T-cell (primary cell): ENCODE measurements around the gene UBXN10. TPM values are rescaled to one million over a fixed set of nuclear protein-coding genes. Genes with fewer than 3 reads are reported as not detected.
"Not testable (repeated sequence)": the region's sequence is repeated elsewhere in the genome, so short reads cannot be mapped to it uniquely, and the experiment has no call there.

Experiments used
- ATAC-seq, 4 experiments: fragments of 200-7000 bp in 3 of 4; fragments of 150-1000 bp in 1 of 4; cut with Tn5 transposase; replicated peaks in 1 of 4; 1 replicate in 3 of 4; 2 replicates in 1 of 4; pipeline ENCODE4 v1.10.0; 2021; ENCODE audit warnings: moderate library complexity in 3 of 4, mild to moderate bottlenecking in 2 of 4, moderate number of reproducible peaks in 1 of 4
- CTCF ChIA-PET, 2 donors: fragments of 300-600 bp; sonication (Branson Sonifier 250); formaldehyde crosslinking; loops; one replicate each; lab custom pipeline; 2022; ENCODE audit warnings: antibody characterized with exemption in 2 of 2; lab: Charles Lee
- POLR2A ChIA-PET, 2 donors: fragments of 300-600 bp; sonication (Branson Sonifier 250); formaldehyde crosslinking; loops; one replicate each; lab custom pipeline; 2022; ENCODE audit warnings: antibody characterized with exemption in 2 of 2; lab: Charles Lee
- DNase-seq, 35 experiments: peaks; one replicate each; pipeline versions ENCODE4 v3.0.0 to v3.0.0-alpha.2; 2013 to 2023
- H3K27ac ChIP-seq: one replicate; pipeline ENCODE4 v1.5.1; 2013; ENCODE audit warnings: low read length
- H3K27me3 ChIP-seq, 2 experiments: replicated peaks in 1 of 2; 1 replicate in 1 of 2; 2 replicates in 1 of 2; pipeline versions ENCODE4 v1.6.1 to v1.7.0; 2013; ENCODE audit warnings: low read length in 1 of 2, mixed read lengths in 1 of 2; ENCODE audit not compliant: control insufficient read depth in 2 of 2, insufficient read depth in 2 of 2; ENCODE audit errors: extremely low read depth in 1 of 2
- H3K36me3 ChIP-seq, 2 donors: 1 replicate in 1 of 2; 2 replicates in 1 of 2; pipeline versions ENCODE4 v1.6.1 to v1.7.0; 2013; ENCODE audit warnings: low read length in 1 of 2; ENCODE audit not compliant: control insufficient read depth in 2 of 2, insufficient read depth in 1 of 2; ENCODE audit errors: extremely low read depth in 1 of 2
- H3K4me1 ChIP-seq, 2 experiments: 1 replicate in 1 of 2; 2 replicates in 1 of 2; pipeline versions ENCODE4 v1.6.1 to v1.7.0; 2013; ENCODE audit warnings: low read length in 2 of 2, mixed read lengths in 1 of 2; ENCODE audit not compliant: insufficient read depth in 2 of 2, control insufficient read depth in 1 of 2; ENCODE audit errors: extremely low read depth in 1 of 2
- H3K4me3 ChIP-seq, 2 donors: 1 replicate in 1 of 2; 2 replicates in 1 of 2; pipeline versions ENCODE4 v1.5.1 to v1.7.0; 2013; ENCODE audit warnings: mild to moderate bottlenecking in 2 of 2, low read length in 1 of 2, moderate library complexity in 1 of 2; ENCODE audit not compliant: control insufficient read depth in 1 of 2; ENCODE audit errors: extremely low read depth in 1 of 2
- H3K9me3 ChIP-seq: 2 replicates; pipeline ENCODE4 v1.7.0; 2013
- H3K27ac Mint-ChIP-seq, 2 donors: one replicate each; pipeline ENCODE4 v1.8.0; 2020 to 2021; ENCODE audit warnings: mild to moderate bottlenecking in 2 of 2, mixed read lengths in 2 of 2
- H3K27me3 Mint-ChIP-seq, 2 donors: one replicate each; pipeline ENCODE4 v1.8.0; 2021 to 2022; ENCODE audit warnings: mixed read lengths in 2 of 2
- H3K36me3 Mint-ChIP-seq: one replicate; pipeline ENCODE4 v1.8.0; 2021; ENCODE audit warnings: mixed read lengths
- H3K4me1 Mint-ChIP-seq, 3 donors: one replicate each; pipeline ENCODE4 v1.8.0; 2020 to 2022; ENCODE audit warnings: mixed read lengths in 3 of 3, mild to moderate bottlenecking in 1 of 3
- H3K4me3 Mint-ChIP-seq, 3 donors: one replicate each; pipeline ENCODE4 v1.8.0; 2020 to 2022; ENCODE audit warnings: mild to moderate bottlenecking in 3 of 3, mixed read lengths in 3 of 3, moderate library complexity in 3 of 3
- H3K9me3 Mint-ChIP-seq, 3 donors: one replicate each; pipeline ENCODE4 v1.8.0; 2020 to 2022; ENCODE audit warnings: mixed read lengths in 3 of 3
- WGBS: methylation state at CpG from one replicate; pipeline ENCODE4 v1.1.5; 2013; ENCODE audit warnings: missing lambda C conversion rate; ENCODE audit not compliant: insufficient coverage; 5-methylcytosine and 5-hydroxymethylcytosine counted together
- total RNA-seq, 35 experiments: library from RNA in 6 of 35; stranded (reverse) in 6 of 35; fragments of 120-200 nt in 1 of 35; gene quantifications; one replicate each; pipeline versions ENCODE4 v1.2.1 to v1.2.4 and lab custom pipeline; 2013 to 2026

Gene UBXN10
- total RNA-seq, 5 donors from 2014 or later (not counting 1 experiment from before 2014, with no cell fraction given) = 0.06 to 0.30 (median 0.20) TPM

DNA sequence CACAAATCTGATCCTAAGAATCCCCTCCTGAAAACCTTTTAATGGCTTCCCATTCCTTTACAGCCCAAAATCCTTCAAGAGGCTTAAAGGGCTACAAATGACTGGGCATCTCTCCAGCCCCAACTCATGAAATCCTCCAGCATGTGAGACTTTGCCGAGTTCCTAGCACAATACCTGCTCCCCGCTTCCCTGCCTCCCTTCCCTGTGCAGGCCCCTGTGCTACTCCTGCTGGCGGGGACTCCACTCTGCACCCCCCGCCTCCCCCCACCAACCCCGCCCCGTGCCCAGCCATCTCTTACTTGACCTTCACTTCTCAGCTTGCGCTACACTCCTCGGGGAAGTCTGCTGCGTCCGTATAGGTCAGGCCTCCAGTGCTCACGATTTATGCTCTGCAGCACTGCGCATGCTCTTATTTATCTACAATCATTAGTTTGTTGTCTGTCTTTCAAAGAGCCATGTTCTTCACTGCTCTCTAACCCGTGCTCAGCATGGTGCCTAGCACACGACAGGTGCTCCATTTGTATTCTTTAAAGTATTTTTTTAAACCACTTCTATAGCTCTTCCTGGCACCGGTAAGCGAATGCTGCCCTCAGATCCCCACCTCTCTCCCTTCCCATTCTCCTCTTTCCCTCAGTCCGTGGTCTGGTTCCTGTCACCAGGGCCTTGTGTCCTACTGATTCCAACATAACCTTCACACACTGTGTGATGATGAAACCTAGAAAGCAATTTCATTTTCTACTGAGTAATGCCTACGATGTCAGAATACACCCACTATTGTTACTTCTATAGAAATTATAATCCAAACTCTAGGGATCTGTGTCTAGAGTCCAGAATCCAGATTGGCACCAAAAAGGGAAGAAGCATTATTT lies 37.9 kb downstream of the UBXN10 start:
- DNase-seq (no peak), ATAC-seq (no peak)
- no peaks in the 10 kb centered on the region for H3K9me3 Mint-ChIP-seq
- Histone ChIP-seq H3K9me3 (no peaks in the 10 kb centered on the region), H3K4me1 (no peaks in the 10 kb centered on the region), H3K27me3 (peaks cover 8 to 26% of the 10 kb centered on the region in 2 experiments), H3K4me3 (no peak overlapping the region), H3K36me3 (no peaks in the 10 kb centered on the region), H3K27ac (no peak overlapping the region)
- WGBS = 57% methylated on average over 9 of the region's 18 CpGs
- no peak overlapping the region for H3K27ac Mint-ChIP-seq
- peaks cover 54 to 61% of the 10 kb centered on the region in 2 donors for H3K27me3 Mint-ChIP-seq
- no peaks in the 10 kb centered on the region for H3K36me3 Mint-ChIP-seq
- POLR2A ChIA-PET = no interaction called here
- CTCF ChIA-PET = interaction anchor here in 1 of 2 donors (0.5 kb wide), 1 partner anchor 48 kb away, joined by 3 read pairs; no protein-coding TSS in a partner anchor
- H3K4me3 Mint-ChIP-seq = no peak overlapping the region
- H3K4me1 Mint-ChIP-seq = no peaks in the 10 kb centered on the region

DNA sequence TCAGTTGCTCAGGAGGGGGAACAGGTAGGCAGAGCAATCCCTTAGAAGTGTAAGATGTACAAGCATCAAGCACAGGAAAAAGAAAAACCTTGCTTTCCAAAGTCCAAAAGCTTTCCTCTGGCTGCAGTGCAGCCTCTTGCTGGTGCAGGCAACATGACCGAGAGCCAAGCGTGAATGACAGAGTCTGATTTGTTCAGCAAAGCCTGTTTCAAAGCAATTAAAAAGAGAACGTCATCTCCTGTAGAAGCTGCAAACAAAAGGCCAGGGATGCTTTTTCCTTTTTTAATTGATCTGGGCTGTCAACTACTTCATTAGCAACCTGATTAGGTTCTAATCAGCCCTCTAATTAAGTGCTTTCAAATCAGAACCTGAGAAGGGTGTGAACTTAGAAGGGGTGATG lies 38.6 kb downstream of the UBXN10 start:
- Mint-ChIP-seq H3K9me3 (no peaks in the 10 kb centered on the region), H3K4me1 (no peaks in the 10 kb centered on the region), H3K36me3 (no peaks in the 10 kb centered on the region), H3K4me3 (no peak overlapping the region), H3K27ac (no peak overlapping the region), H3K27me3 (peaks cover 56 to 67% of the 10 kb centered on the region in 2 donors)
- no peak for ATAC-seq
- POLR2A ChIA-PET = no interaction called here
- Histone ChIP-seq H3K4me3 (no peak overlapping the region), H3K9me3 (no peaks in the 10 kb centered on the region), H3K4me1 (no peaks in the 10 kb centered on the region), H3K27ac (no peak overlapping the region), H3K27me3 (peaks cover 8 to 26% of the 10 kb centered on the region in 2 experiments), H3K36me3 (no peaks in the 10 kb centered on the region)
- 85% methylated on average over 2 of the region's 3 CpGs for WGBS
- DNase-seq = no peak
- CTCF ChIA-PET = no interaction called here

DNA sequence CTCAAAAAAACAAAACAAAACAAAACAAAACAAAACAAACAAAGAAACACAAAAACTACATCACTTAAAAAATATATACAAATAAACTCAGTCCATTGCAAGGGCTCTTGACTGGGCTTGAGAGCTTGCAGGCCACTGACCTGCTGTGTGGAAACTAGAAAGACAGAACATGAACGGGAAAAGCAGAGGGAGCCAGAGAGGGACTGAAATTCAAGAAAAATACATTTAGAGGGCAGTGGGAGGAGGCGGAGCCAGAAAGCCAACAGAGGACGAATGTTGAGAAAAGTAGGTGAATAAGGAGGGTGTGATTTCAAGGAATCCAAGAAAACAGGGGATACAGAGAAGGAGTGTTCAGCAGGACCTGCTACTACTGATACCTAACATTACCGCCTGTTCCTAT lies 41.8 kb downstream of the UBXN10 start:
- H3K4me1 Mint-ChIP-seq = no peaks in the 10 kb centered on the region
- H3K27ac Mint-ChIP-seq = no peak overlapping the region

DNA sequence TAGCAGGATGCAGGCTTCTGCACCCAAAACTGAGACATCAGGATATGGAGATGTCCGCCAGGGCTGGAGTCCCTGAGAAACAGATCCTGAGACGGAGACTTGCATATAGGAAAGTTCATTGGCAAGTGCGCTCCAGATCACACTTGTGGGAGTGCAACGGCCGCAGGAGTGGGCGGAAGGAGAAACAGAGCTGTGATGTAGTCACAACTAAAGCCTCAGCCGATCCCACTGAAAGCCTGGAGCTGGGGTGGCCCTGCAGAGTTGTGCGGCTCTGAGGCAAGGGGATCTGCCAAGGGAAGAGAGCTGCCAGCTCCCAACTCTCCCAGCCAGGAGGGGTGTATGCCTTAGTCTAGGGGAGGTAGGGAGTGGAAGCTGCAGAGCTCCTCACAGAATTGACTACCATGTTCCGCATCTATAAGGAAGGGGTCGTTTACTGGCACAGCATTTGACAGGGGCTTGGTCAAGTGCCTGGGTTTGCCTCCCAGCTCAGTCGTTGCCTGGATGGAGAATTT lies 42.5 kb downstream of the UBXN10 start:
- Mint-ChIP-seq H3K4me1 (peaks cover 0 to 4% (median 0%) of the 10 kb centered on the region in 3 donors), H3K27me3 (peaks cover 52 to 61% of the 10 kb centered on the region in 2 donors), H3K36me3 (no peaks in the 10 kb centered on the region), H3K27ac (no peak overlapping the region), H3K4me3 (no peak overlapping the region), H3K9me3 (no peaks in the 10 kb centered on the region)
- 70% methylated on average over 6 of the region's 11 CpGs for WGBS
- no peak for ATAC-seq
- H3K9me3 ChIP-seq = no peaks in the 10 kb centered on the region
- no peaks in the 10 kb centered on the region for H3K36me3 ChIP-seq
- no peaks in the 10 kb centered on the region for H3K4me1 ChIP-seq
- no peak for DNase-seq
- POLR2A ChIA-PET = no interaction called here
- peaks cover 8 to 24% of the 10 kb centered on the region in 2 experiments for H3K27me3 ChIP-seq
- no peak overlapping the region for H3K4me3 ChIP-seq
- CTCF ChIA-PET = no interaction called here
- no peak overlapping the region for H3K27ac ChIP-seq

More for the DNA sequence above, 41.8 kb downstream of the UBXN10 start:
- Histone ChIP-seq H3K4me1 (no peaks in the 10 kb centered on the region), H3K4me3 (no peak overlapping the region), H3K27ac (no peak overlapping the region), H3K27me3 (peaks cover 8 to 30% of the 10 kb centered on the region in 2 experiments), H3K9me3 (no peaks in the 10 kb centered on the region), H3K36me3 (no peaks in the 10 kb centered on the region)
- ATAC-seq (no peak), DNase-seq (no peak)
- POLR2A ChIA-PET = no interaction called here
- CTCF ChIA-PET = no interaction called here
- 25% methylated on average over 2 of the region's 4 CpGs for WGBS
- H3K9me3 Mint-ChIP-seq = no peaks in the 10 kb centered on the region
- no peak overlapping the region for H3K4me3 Mint-ChIP-seq
- H3K27me3 Mint-ChIP-seq = peaks cover 53 to 62% of the 10 kb centered on the region in 2 donors
- H3K36me3 Mint-ChIP-seq = no peaks in the 10 kb centered on the region

DNA sequence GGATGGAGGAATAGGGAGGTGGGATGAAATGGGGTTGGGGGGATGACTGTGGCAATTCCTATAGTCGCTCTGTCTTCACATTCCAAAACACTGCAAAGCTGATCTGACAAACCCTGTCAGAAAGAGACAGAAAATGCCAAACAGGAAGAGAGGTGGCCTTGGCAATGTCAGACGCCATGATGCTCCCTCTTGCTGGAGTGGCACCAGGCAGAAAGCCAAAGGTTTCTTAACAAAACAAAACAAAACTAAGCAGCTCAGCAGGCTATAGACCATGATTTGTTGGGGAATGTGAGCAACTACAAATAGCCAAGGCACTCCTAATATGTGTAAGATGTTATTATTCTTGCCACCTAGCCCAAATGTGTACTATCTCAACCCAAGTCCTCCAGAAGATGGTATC lies 43.3 kb downstream of the UBXN10 start:
- WGBS = no CpG with 5 or more reads among the region's 2 CpGs
- POLR2A ChIA-PET = no interaction called here
- no peak for ATAC-seq

DNA sequence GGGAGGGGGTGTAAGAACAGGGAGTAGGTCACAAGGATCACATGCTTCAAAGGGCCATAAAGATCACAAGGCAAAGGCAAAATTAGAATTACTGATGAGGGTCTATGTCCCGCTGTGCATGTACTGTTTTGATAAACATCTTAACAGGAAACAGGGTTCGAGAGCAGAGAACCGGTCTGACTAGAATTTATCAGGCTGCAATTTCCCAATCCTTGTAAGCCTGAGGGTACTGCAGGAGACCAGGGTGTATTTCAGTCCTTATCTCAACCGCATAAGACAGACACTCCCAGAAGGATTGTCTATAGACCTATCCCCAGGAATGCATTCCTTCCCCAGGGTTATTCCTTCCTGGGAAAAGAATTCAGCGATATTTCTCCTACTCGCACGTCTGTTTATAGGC lies 46.7 kb downstream of the UBXN10 start:
- H3K4me3 Mint-ChIP-seq, DNase-seq, ATAC-seq, POLR2A ChIA-PET, H3K36me3 ChIP-seq, CTCF ChIA-PET, H3K36me3 Mint-ChIP-seq, H3K4me1 ChIP-seq, H3K9me3 ChIP-seq, H3K27ac ChIP-seq, H3K9me3 Mint-ChIP-seq, H3K27ac Mint-ChIP-seq, H3K4me1 Mint-ChIP-seq, H3K4me3 ChIP-seq: not testable (repeated sequence)
- peaks cover 50 to 57% of the 10 kb centered on the region in 2 donors for H3K27me3 Mint-ChIP-seq
- peaks cover 9 to 18% of the 10 kb centered on the region in 2 experiments for H3K27me3 ChIP-seq
- no CpG with 5 or more reads among the region's 7 CpGs for WGBS

More for the DNA sequence above, 43.3 kb downstream of the UBXN10 start:
- H3K4me3 ChIP-seq = no peak overlapping the region
- Mint-ChIP-seq H3K36me3 (no peaks in the 10 kb centered on the region), H3K4me1 (peaks cover 0 to 7% (median 0%) of the 10 kb centered on the region in 3 donors), H3K4me3 (no peak overlapping the region), H3K27me3 (peaks cover 52 to 62% of the 10 kb centered on the region in 2 donors), H3K9me3 (no peaks in the 10 kb centered on the region), H3K27ac (no peak overlapping the region)
- no peaks in the 10 kb centered on the region for H3K9me3 ChIP-seq
- CTCF ChIA-PET = no interaction called here
- H3K27ac ChIP-seq = no peak overlapping the region
- peaks cover 12 to 23% of the 10 kb centered on the region in 2 experiments for H3K27me3 ChIP-seq
- DNase-seq = no peak
- H3K36me3 ChIP-seq = no peaks in the 10 kb centered on the region
- no peaks in the 10 kb centered on the region for H3K4me1 ChIP-seq
